ENCODE results near the gene FARP1. TPM values are rescaled to one million over a fixed set of nuclear protein-coding genes. Genes with fewer than 3 reads are reported as not detected.

Gene FARP1
- total RNA-seq, 4 donors from 2014 or later: 28.3 to 69.2 (median 36.4) TPM

GRCh38 chr13:98461486-98462240 lies 318.8 kb downstream of the FARP1 start:
- Histone ChIP-seq H3K27ac (peak overlapping the region in 1 of 4 donors; percentile 21), H3K27me3 (no peaks in the 10 kb centered on the region), H3K4me1 (peaks cover 0 to 57% (median 0%) of the 10 kb centered on the region in 3 donors), H3K4me3 (no peak overlapping the region), H3K36me3 (peaks cover 0 to 81% of the 10 kb centered on the region in 2 donors), H3K9me3 (no peaks in the 10 kb centered on the region)
- 84 to 87% methylated on average over 6 to 7 of the region's 16 CpGs for WGBS, 2 donors (ENCODE audit: low coverage in 1 of 2)
- TF ChIP-seq EP300 (IDR thresholded peaks at IDR 0.05) (no peak), POLR2AphosphoS5 (IDR thresholded peaks at IDR 0.05) (no peak), POLR2A (IDR thresholded peaks at IDR 0.05) (no peak), CTCF (IDR thresholded peaks at IDR 0.05) (no peak)
- ATAC-seq: no peak

GRCh38 chr13:98462241-98462882 lies 319.5 kb downstream of the FARP1 start:
- peak overlapping the region in 2 of 4 donors; percentile 21 to 46 for H3K27ac ChIP-seq

GRCh38 chr13:98462946-98463345 lies 320.1 kb downstream of the FARP1 start:
- Histone ChIP-seq H3K27ac (peak overlapping the region in 2 of 4 donors; percentile 21 to 46), H3K4me1 (peaks cover 0 to 69% (median 0%) of the 10 kb centered on the region in 3 donors)
- WGBS, 2 donors (ENCODE audit: low coverage in 1 of 2): 67% methylated on average over 2 of the region's 8 CpGs; no CpG with 5 or more reads in 1 of the 2 donors

More at GRCh38 chr13:98462241-98462882, 319.5 kb downstream of the FARP1 start:
- TF ChIP-seq CTCF (IDR thresholded peaks at IDR 0.05) (no peak), EP300 (IDR thresholded peaks at IDR 0.05) (no peak), POLR2A (IDR thresholded peaks at IDR 0.05) (no peak)
- Histone ChIP-seq H3K4me1 (peaks cover 0 to 63% (median 0%) of the 10 kb centered on the region in 3 donors), H3K27me3 (no peaks in the 10 kb centered on the region), H3K9me3 (no peaks in the 10 kb centered on the region), H3K4me3 (no peak overlapping the region), H3K36me3 (peaks cover 0 to 74% of the 10 kb centered on the region in 2 donors)
- ATAC-seq: no peak
- 90 to 94% methylated on average over 14 to 16 of the region's 18 CpGs for WGBS, 2 donors (ENCODE audit: low coverage in 1 of 2)

DNA sequence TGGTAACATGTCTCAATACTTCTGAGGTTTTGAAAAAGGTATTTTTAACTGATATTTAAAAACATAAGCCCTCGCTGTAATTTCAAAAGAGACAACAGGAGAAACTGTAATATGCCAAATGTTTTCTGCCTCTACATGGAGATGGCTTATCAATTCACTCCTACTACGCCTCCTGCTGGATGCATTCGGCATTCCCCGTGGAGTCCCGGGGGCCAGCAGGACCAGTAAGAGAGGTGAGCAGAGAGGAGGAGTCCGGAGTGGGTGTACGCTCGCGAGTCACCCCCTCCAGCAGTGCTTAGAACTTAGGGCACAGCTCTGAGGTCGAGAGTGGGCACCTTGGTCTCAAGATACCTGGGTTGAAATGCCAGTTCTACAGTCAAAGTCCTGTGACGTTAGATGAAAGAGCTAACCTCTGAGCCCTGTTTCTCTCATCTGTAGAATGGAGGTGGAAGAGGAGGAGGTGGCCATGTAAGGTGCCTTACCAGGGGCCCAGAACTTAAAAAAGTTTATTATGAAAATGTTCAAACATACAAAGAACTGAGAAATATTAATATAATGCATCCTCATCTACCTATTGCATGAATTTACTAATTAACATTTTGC lies 323.8 kb downstream of the FARP1 start:
- WGBS, 2 donors (ENCODE audit: low coverage in 1 of 2): 54 to 68% methylated on average over 4 to 6 of the region's 11 CpGs
- peak; percentile 33 for ATAC-seq

More at GRCh38 chr13:98462946-98463345, 320.1 kb downstream of the FARP1 start:
- H3K9me3 ChIP-seq: no peaks in the 10 kb centered on the region
- no peak for ATAC-seq
- H3K36me3 ChIP-seq: peaks cover 0 to 68% of the 10 kb centered on the region in 2 donors
- TF ChIP-seq POLR2AphosphoS5 (IDR thresholded peaks at IDR 0.05) (no peak), CTCF (IDR thresholded peaks at IDR 0.05) (no peak), POLR2A (IDR thresholded peaks at IDR 0.05) (no peak), EP300 (IDR thresholded peaks at IDR 0.05) (no peak)
- H3K27me3 ChIP-seq: no peaks in the 10 kb centered on the region
- H3K4me3 ChIP-seq: no peak overlapping the region

More for the DNA sequence above, 323.8 kb downstream of the FARP1 start:
- no peaks in the 10 kb centered on the region for H3K27me3 ChIP-seq
- H3K4me3 ChIP-seq: no peak overlapping the region
- H3K9me3 ChIP-seq: no peaks in the 10 kb centered on the region
- peak overlapping the region in 1 of 4 donors; percentile 18 for H3K27ac ChIP-seq
- TF ChIP-seq EP300 (IDR thresholded peaks at IDR 0.05) (no peak), CTCF (IDR thresholded peaks at IDR 0.05) (peak in 3 of 4 experiments; percentile 33 to 63 (median 52))
- peaks cover 0 to 66% (median 0%) of the 10 kb centered on the region in 3 donors for H3K4me1 ChIP-seq
- H3K36me3 ChIP-seq: peaks cover 0 to 54% of the 10 kb centered on the region in 2 donors

Data from gastroesophageal sphincter (tissue), 4 donors.